ENCODE results near the gene NOX5. TPM values are rescaled to one million over a fixed set of nuclear protein-coding genes. Genes with fewer than 3 reads are reported as not detected.

Gene NOX5
- total RNA-seq, 4 donors from 2014 or later, result 0.27 TPM; not detected in 3

DNA sequence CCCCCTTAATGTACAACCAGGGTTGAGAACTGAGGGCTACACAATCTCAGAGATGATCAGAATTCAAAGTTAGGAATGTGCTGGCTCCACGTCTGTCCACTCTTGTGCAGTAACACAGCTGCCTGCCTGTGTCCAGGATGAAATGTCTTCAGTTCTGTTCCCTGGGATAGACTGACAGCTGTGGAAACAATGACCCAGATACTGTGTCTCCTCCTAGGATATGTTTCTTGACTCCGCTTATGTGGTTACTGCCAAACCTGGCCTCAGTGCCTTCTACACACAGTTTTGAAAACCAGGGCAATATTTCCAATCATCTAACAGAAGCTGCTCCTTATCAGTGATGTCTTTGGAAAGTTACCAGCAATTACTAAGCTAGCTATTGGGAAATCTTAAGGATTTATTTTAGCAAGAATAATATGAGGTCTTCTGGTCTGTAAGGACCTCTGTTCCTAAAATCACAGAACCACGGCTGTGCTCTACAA is 67.6 kb downstream of the NOX5 start:
- Histone ChIP-seq H3K4me3 (no peak overlapping the region), H3K27me3 (peaks cover under 1% of the 10 kb centered on the region), H3K4me1 (peaks cover 0 to 16% (median 0%) of the 10 kb centered on the region in 4 donors), H3K9me3 (no peaks in the 10 kb centered on the region), H3K27ac (peak overlapping the region; percentile 41 to 64 (median 59)), H3K36me3 (no peaks in the 10 kb centered on the region)
- intact Hi-C loops (cut with DNase I; ENCODE audit: low total_unique reads), result no loop called here
- in situ Hi-C loops (cut with MboI; ENCODE audit: low pct_ligation_motif_present in 1 of 4, low pct_unique_long_range_greater_than_20kb in 1 of 4, low sequenced_read_pairs in 3 of 4), result loop anchor here in 1 of 4 donors (10.0 kb wide), 1 partner anchor 63 kb away; no protein-coding TSS in a partner anchor
- TF ChIP-seq POLR2AphosphoS5 (IDR thresholded peaks at IDR 0.05) (no peak), POLR2A (IDR thresholded peaks at IDR 0.05) (no peak), EP300 (IDR thresholded peaks at IDR 0.05; ENCODE audit: low read depth) (no peak)
- TF ChIP-seq, protein P1, sequence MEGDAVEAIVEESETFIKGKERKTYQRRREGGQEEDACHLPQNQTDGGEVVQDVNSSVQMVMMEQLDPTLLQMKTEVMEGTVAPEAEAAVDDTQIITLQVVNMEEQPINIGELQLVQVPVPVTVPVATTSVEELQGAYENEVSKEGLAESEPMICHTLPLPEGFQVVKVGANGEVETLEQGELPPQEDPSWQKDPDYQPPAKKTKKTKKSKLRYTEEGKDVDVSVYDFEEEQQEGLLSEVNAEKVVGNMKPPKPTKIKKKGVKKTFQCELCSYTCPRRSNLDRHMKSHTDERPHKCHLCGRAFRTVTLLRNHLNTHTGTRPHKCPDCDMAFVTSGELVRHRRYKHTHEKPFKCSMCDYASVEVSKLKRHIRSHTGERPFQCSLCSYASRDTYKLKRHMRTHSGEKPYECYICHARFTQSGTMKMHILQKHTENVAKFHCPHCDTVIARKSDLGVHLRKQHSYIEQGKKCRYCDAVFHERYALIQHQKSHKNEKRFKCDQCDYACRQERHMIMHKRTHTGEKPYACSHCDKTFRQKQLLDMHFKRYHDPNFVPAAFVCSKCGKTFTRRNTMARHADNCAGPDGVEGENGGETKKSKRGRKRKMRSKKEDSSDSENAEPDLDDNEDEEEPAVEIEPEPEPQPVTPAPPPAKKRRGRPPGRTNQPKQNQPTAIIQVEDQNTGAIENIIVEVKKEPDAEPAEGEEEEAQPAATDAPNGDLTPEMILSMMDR (IDR thresholded peaks at IDR 0.05), result no peak
- no peak for DNase-seq
- 46 to 70% methylated on average over 2 to 3 of the region's 3 CpGs for WGBS, 2 donors (ENCODE audit: low coverage in 1 of 2)

DNA sequence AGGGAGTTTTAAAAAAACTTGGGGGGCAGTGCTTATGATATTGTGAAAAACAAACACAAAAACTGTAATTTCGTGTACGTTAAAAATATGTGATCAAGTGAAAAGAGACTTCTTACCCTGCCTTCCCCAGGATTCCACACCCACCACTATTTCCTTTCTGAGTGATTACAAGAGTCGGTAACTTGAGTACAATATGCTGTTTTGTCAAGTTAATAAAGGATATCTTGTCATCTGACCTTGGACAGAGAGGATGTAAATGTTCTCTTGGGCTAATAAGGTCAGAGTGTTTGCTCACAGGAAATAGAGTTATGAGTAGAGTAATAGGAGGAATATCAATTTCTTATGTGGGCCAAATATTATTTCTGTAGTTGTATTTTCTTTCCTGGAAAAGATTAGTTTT is 68.1 kb downstream of the NOX5 start:
- intact Hi-C loops (cut with DNase I; ENCODE audit: low total_unique reads) (no loop called here), in situ Hi-C loops (cut with MboI; ENCODE audit: low pct_ligation_motif_present in 1 of 4, low pct_unique_long_range_greater_than_20kb in 1 of 4, low sequenced_read_pairs in 3 of 4) (loop anchor here in 1 of 4 donors (10.0 kb wide), 1 partner anchor 62 kb away; no protein-coding TSS in a partner anchor)
- Histone ChIP-seq H3K4me3 (no peak overlapping the region), H3K4me1 (peaks cover 0 to 16% (median 0%) of the 10 kb centered on the region in 4 donors), H3K27me3 (peaks cover 4% of the 10 kb centered on the region), H3K36me3 (no peaks in the 10 kb centered on the region), H3K27ac (peak overlapping the region in 2 of 4 donors; percentile 41 to 59), H3K9me3 (no peaks in the 10 kb centered on the region)
- WGBS, 2 donors (ENCODE audit: low coverage in 1 of 2), result 51 to 56% methylated on average over 3 of the region's 3 CpGs
- no peak for DNase-seq
- TF ChIP-seq, protein P1 (IDR thresholded peaks at IDR 0.05), result no peak
- TF ChIP-seq EP300 (IDR thresholded peaks at IDR 0.05; ENCODE audit: low read depth) (no peak), POLR2AphosphoS5 (IDR thresholded peaks at IDR 0.05) (no peak), POLR2A (IDR thresholded peaks at IDR 0.05) (no peak)

DNA sequence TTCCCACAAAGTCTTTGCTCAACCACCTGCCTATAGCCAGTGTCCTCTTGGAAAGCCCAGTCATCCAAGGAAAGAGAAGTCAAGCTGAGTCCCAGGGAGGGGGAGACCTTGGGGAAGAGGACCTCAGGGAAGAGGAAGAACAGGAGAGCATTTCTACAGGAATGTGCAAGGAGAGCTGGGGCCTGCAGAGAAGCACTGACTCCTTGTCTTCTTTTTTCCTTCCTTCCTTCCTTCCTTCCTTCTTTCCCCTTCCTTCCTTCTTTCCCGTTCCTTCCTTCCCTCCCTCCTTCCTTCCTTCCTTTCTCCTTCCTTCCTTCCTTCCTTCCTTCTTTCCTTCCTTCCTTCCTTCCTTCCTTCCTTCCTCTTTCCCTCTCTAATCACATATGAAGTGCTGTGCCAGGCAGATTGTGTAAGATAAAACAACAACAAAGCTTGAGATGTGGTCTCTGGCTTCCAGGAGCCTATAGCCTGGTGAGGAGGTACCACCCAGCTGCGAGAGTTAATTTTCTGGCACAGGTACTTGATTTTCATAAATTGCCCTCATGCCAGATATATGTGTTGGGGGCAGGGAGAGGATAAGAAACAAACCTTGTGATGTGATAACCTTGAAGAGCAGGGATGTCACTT is 70.0 kb downstream of the NOX5 start:
- DNase-seq, result no peak
- Histone ChIP-seq H3K36me3 (no peaks in the 10 kb centered on the region), H3K4me1 (peaks cover 0 to 16% (median 0%) of the 10 kb centered on the region in 4 donors), H3K27ac (no peak overlapping the region), H3K9me3 (no peaks in the 10 kb centered on the region), H3K27me3 (peaks cover 4% of the 10 kb centered on the region), H3K4me3 (no peak overlapping the region)
- TF ChIP-seq, protein P1 (IDR thresholded peaks at IDR 0.05), result no peak
- TF ChIP-seq EP300 (IDR thresholded peaks at IDR 0.05; ENCODE audit: low read depth) (no peak), POLR2A (IDR thresholded peaks at IDR 0.05) (no peak), POLR2AphosphoS5 (IDR thresholded peaks at IDR 0.05) (no peak)
- intact Hi-C loops (cut with DNase I; ENCODE audit: low total_unique reads), result no loop called here
- WGBS, 2 donors (ENCODE audit: low coverage in 1 of 2), result 50 to 64% methylated on average over 1 to 2 of the region's 2 CpGs
- in situ Hi-C loops (cut with MboI; ENCODE audit: low pct_ligation_motif_present in 1 of 4, low pct_unique_long_range_greater_than_20kb in 1 of 4, low sequenced_read_pairs in 3 of 4), result loop anchor here in 1 of 4 donors (10.0 kb wide), 1 partner anchor 60 kb away; no protein-coding TSS in a partner anchor

DNA sequence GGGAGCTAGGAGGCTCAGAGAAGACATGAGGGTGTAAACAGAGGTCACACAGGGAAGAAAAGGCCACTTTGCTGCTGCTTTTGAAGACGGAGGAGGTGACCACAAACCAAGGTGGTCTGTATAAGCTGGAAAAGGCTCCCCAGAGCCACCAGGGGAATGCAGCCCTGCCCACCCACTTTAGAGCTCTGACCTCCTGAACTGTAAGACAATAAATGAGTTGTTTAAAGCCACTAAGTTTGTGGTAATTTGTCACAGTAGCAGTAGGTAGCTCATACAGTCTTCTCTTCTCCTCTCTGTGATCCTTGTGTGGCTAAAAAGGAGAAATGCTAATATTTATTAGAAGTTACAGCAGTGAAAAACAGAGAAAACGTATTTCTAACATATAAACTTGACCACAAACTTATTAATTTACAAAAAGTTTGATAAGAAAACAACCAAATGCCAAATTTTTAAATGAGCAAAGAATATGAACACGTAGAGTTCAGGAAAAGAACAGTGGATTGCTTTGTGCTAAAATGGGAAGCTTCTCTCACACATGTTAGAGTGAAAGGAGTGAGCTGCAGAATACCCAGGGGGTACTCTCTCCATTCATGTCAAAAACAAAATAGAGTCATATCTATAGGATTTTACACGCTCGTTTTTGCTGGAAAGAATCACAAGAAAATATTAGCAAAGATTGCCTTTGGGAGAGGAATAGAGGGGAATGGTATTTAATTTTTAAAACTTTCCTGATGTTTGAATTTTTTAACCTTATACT is 71.0 kb downstream of the NOX5 start:
- 61 to 73% methylated on average over 5 of the region's 5 CpGs for WGBS, 2 donors (ENCODE audit: low coverage in 1 of 2)
- Histone ChIP-seq H3K9me3 (no peaks in the 10 kb centered on the region), H3K27me3 (peaks cover 4% of the 10 kb centered on the region), H3K4me3 (no peak overlapping the region), H3K36me3 (no peaks in the 10 kb centered on the region), H3K27ac (no peak overlapping the region), H3K4me1 (peaks cover 0 to 13% (median 0%) of the 10 kb centered on the region in 4 donors)
- in situ Hi-C loops (cut with MboI; ENCODE audit: low pct_ligation_motif_present in 1 of 4, low pct_unique_long_range_greater_than_20kb in 1 of 4, low sequenced_read_pairs in 3 of 4) (loop anchor here in 1 of 4 donors (10.0 kb wide), 1 partner anchor 59 kb away; no protein-coding TSS in a partner anchor), intact Hi-C loops (cut with DNase I; ENCODE audit: low total_unique reads) (no loop called here)
- no peak for DNase-seq
- TF ChIP-seq POLR2A (IDR thresholded peaks at IDR 0.05), result no peak
- no peak for TF ChIP-seq POLR2AphosphoS5 (IDR thresholded peaks at IDR 0.05)
- no peak for TF ChIP-seq EP300 (IDR thresholded peaks at IDR 0.05; ENCODE audit: low read depth)
- TF ChIP-seq, protein P1 (IDR thresholded peaks at IDR 0.05), result no peak
